K562 (cell line): ENCODE results near the gene SFRP5. TPM values are rescaled to one million over a fixed set of nuclear protein-coding genes. Genes with fewer than 3 reads are reported as not detected.

Source experiments
- ATAC-seq: fragments of 200-7000 bp; cut with Tn5 transposase; 3 replicates; pipeline ENCODE4 v1.9.1; 2020; ENCODE audit warnings: moderate library complexity
- BruUV-seq: library from RNA; stranded (reverse); fragments of 400-500 nt; replicated peaks from 2 replicates; lab custom pipeline; 2021; lab: Mats Ljungman, UMichigan
- CTCF ChIA-PET: fragments of 300-600 bp; formaldehyde crosslinking; extraction: SDS; loops from one replicate; lab custom pipeline; 2021; ENCODE audit warnings: low intra/inter-chr PET ratio; lab: Yijun Ruan, JAX
- POLR2A ChIA-PET: fragments of 300-600, 350-650 bp; sonication (Branson Sonifier 250); formaldehyde crosslinking; extraction: SDS; loops from one replicate; lab custom pipeline; 2021; ENCODE audit warnings: antibody characterized with exemption, inconsistent platforms; lab: Yijun Ruan, JAX
- DNase-seq, 4 experiments: peaks; one replicate each; pipeline versions ENCODE4 v3.0.0 to v3.0.0-alpha.2; 2011 to 2018; ENCODE audit warnings: low spot score in 3 of 4, mixed read lengths in 3 of 4; ENCODE audit errors: extremely low read depth in 1 of 4
- FAIRE-seq: peaks from 2 replicates; lab custom pipeline; 2011; peaks lifted over from hg19 to GRCh38; lab: Jason Lieb, UNC
- H2AFZ ChIP-seq: 2 replicates; pipeline ENCODE4 v1.6.0; 2011; ENCODE audit warnings: low read depth, low read length, control low read depth, inconsistent platforms
- H3K27ac ChIP-seq: fragments of 200-600 bp; 3 replicates; pipeline ENCODE4 v1.8.0; 2011; ENCODE audit warnings: low read depth, mild to moderate bottlenecking, control low read depth, inconsistent platforms, low read length, moderate library complexity, mixed read lengths; ENCODE audit errors: extremely low read depth
- H3K27me3 ChIP-seq, 2 experiments: fragments of 300-600 bp in 1 of 2; 2 replicates in 1 of 2; 3 replicates in 1 of 2; pipeline versions ENCODE4 v1.6.0 to v1.8.0; 2011; ENCODE audit warnings: inconsistent platforms in 2 of 2, low read length in 2 of 2, mild to moderate bottlenecking in 1 of 2, mixed read lengths in 1 of 2, moderate library complexity in 1 of 2; ENCODE audit not compliant: control insufficient read depth in 2 of 2, insufficient read depth in 2 of 2
- H3K36me3 ChIP-seq: fragments of 300-600 bp; 3 replicates; pipeline ENCODE4 v1.8.0; 2011; ENCODE audit warnings: mild to moderate bottlenecking, low read length, inconsistent platforms; ENCODE audit not compliant: control insufficient read depth, insufficient read depth
- H3K4me1 ChIP-seq, 2 experiments: fragments of 200-600 bp in 1 of 2; replicated peaks in 1 of 2; 2 replicates in 1 of 2; 3 replicates in 1 of 2; pipeline versions ENCODE4 v1.5.1 to v1.8.0; 2011; ENCODE audit warnings: inconsistent platforms in 2 of 2, low read length in 2 of 2, mild to moderate bottlenecking in 1 of 2, mixed read lengths in 1 of 2, moderate library complexity in 1 of 2; ENCODE audit not compliant: control insufficient read depth in 2 of 2, insufficient read depth in 2 of 2
- H3K4me2 ChIP-seq: 2 replicates; pipeline ENCODE4 v1.6.1; 2011; ENCODE audit warnings: low read length, control low read depth, inconsistent platforms, mixed read lengths; ENCODE audit not compliant: insufficient read depth
- H3K4me3 ChIP-seq: fragments of 200-600 bp; sonication (generic), shearing (Covaris generic); 2 replicates; pipeline ENCODE4 v1.5.1; 2016; ENCODE audit warnings: control low read depth, inconsistent platforms
- H3K79me2 ChIP-seq: fragments of 200-600 bp; 3 replicates; pipeline ENCODE4 v1.8.0; 2011; ENCODE audit warnings: low read length, inconsistent platforms; ENCODE audit not compliant: control insufficient read depth, insufficient read depth
- H3K9ac ChIP-seq, 2 experiments: 2 replicates each; pipeline versions ENCODE4 v1.6.0 to v1.6.1; 2011; ENCODE audit warnings: low read depth in 2 of 2, low read length in 2 of 2, control low read depth in 1 of 2, inconsistent platforms in 1 of 2, mild to moderate bottlenecking in 1 of 2, mixed read lengths in 1 of 2; ENCODE audit not compliant: insufficient read depth in 1 of 2
- H3K9me1 ChIP-seq: one replicate; pipeline ENCODE4 v1.6.0; 2011; ENCODE audit warnings: inconsistent platforms, mild to moderate bottlenecking, low read length, moderate library complexity; ENCODE audit not compliant: control insufficient read depth, insufficient read depth
- H3K9me3 ChIP-seq: replicated peaks from 2 replicates; pipeline ENCODE4 v1.5.1; 2011; ENCODE audit warnings: low read depth, low read length, inconsistent platforms; ENCODE audit not compliant: control insufficient read depth, insufficient read depth
- H4K20me1 ChIP-seq: replicated peaks from 2 replicates; pipeline ENCODE4 v1.6.1; 2011; ENCODE audit warnings: low read length, inconsistent platforms, mixed read lengths; ENCODE audit not compliant: control insufficient read depth, insufficient read depth
- ARNT ChIP-seq, 2 experiments: fragments of 450-650 bp; IDR thresholded peaks; 2 replicates each; pipeline ENCODE4 v1.6.1; 2016; ENCODE audit warnings: mild to moderate bottlenecking in 1 of 2
- CEBPZ ChIP-seq: fragments of 150-350 bp; IDR thresholded peaks from 2 replicates; pipeline ENCODE4 v1.6.1; 2014; ENCODE audit warnings: low read depth, mild to moderate bottlenecking, low read length, borderline replicate concordance
- EGR1 ChIP-seq: fragments of 450-650 bp; conservative IDR thresholded peaks from 2 replicates; pipeline ENCODE4 v1.6.1; 2017; ENCODE audit warnings: mild to moderate bottlenecking
- HES1 ChIP-seq: fragments of 450-650 bp; IDR thresholded peaks from 2 replicates; pipeline ENCODE4 v1.6.1; 2016; ENCODE audit warnings: low read depth, mild to moderate bottlenecking, moderate library complexity
- NFIX ChIP-seq: fragments of 250-450 bp; sonication (Bioruptor Pico); IDR thresholded peaks from 2 replicates; pipeline ENCODE4 v1.4.0; 2020; ENCODE audit warnings: low read depth, mild to moderate bottlenecking, moderate library complexity
- RFX5 ChIP-seq: IDR thresholded peaks from 2 replicates; pipeline ENCODE4 v1.6.1; 2011; ENCODE audit warnings: low read depth, mild to moderate bottlenecking, improper control_type of control experiment, low read length
- SMAD4 ChIP-seq: fragments of 250-450 bp; sonication (Bioruptor Pico); conservative IDR thresholded peaks from 2 replicates; pipeline ENCODE4 v1.8.0; 2021; ENCODE audit warnings: inconsistent platforms, mild to moderate bottlenecking, moderate library complexity
- TBP ChIP-seq: optimal IDR thresholded peaks from 2 replicates; pipeline ENCODE3; 2011; ENCODE audit warnings: low read depth, low read length, improper control_type of control experiment
- ZBTB17 ChIP-seq: fragments of 450-650 bp; formaldehyde crosslinking; IDR thresholded peaks from 2 replicates; pipeline ENCODE4 v1.4.0; 2020; ENCODE audit warnings: mild to moderate bottlenecking
- ZC3H8 ChIP-seq: fragments of 450-650 bp; IDR thresholded peaks from 2 replicates; pipeline ENCODE4 v1.6.1; 2017
- ZNF212 ChIP-seq: fragments of 450-650 bp; formaldehyde crosslinking; IDR thresholded peaks from 2 replicates; pipeline ENCODE4 v1.4.0; 2020; ENCODE audit warnings: mild to moderate bottlenecking
- ZNF274 ChIP-seq: IDR thresholded peaks from 2 replicates; pipeline ENCODE4 v1.6.1; 2011; ENCODE audit warnings: low read depth, mild to moderate bottlenecking, low read length, moderate library complexity, borderline replicate concordance
- ZNF551 ChIP-seq: fragments of 250-450 bp; sonication (Bioruptor Pico); IDR thresholded peaks from 2 replicates; pipeline ENCODE4 v1.5.0; 2021; ENCODE audit warnings: mild to moderate bottlenecking, moderate library complexity
- WGBS: fragments of 100-300 bp; shearing (Covaris generic); methylation state at CpG from one replicate; pipeline ENCODE4 v1.1.6; 2016; ENCODE audit warnings: low coverage, mixed read lengths; ENCODE audit not compliant: insufficient coverage; ENCODE audit errors: missing lambda C conversion rate; 5-methylcytosine and 5-hydroxymethylcytosine counted together
- in situ Hi-C: fragments of 300-500 bp; cut with MboI; formaldehyde crosslinking; loops from 4 replicates; pipeline ENCODE4 v1.15.0; 2018; ENCODE audit warnings: inconsistent platforms, mixed read lengths
- intact Hi-C: fragments of 100-400 bp; cut with micrococcal nuclease; formaldehyde crosslinking; loops from 2 replicates; pipeline ENCODE4 v1.14.2; 2022
- polyA plus RNA-seq, 8 experiments: library from polyadenylated mRNA; depleted of rRNA in 4 of 8; stranded (reverse) in 5 of 8; unstranded in 3 of 8; fragments of >200 nt; fragmentation: Nextera tagmentation in 2 of 8; fragmentation: Illumina TruSeq in 1 of 8; extraction: Ambion mirVana in 2 of 8; extraction: Trizol in 1 of 8; gene quantifications; 2 replicates each; pipeline versions ENCODE4 v1.2.1 to v1.2.3, GENCODE V29; 2011 to 2014; ENCODE audit warnings: inconsistent platforms in 1 of 8, missing spikeins in 1 of 8
- total RNA-seq, 7 experiments: library from RNA; depleted of rRNA in 6 of 7; stranded (reverse); fragments of >200 nt in 6 of 7; fragmentation: Illumina TruSeq in 2 of 7; extraction: Trizol in 2 of 7; gene quantifications; 2 replicates each; pipeline versions ENCODE4 v1.2.1 to v1.2.3, GENCODE V29; 2011 to 2021; ENCODE audit warnings: low replicate concordance in 1 of 7

SFRP5 gene
- total and polyA plus RNA-seq, 9 of the 15 experiments (the other 6 are each of a cell fraction or from before 2014, with no cell fraction given) = 0.07 to 0.29 (median 0.13) TPM; not detected in 3

GRCh38 chr10:97774811-97775294 is 3.1 kb upstream of the SFRP5 start:
- Histone ChIP-seq H2AFZ (no peak overlapping the region), H3K9ac (no peak overlapping the region), H3K79me2 (no peaks in the 10 kb centered on the region), H3K4me1 (peaks cover 7 to 24% of the 10 kb centered on the region in 2 experiments; a peak in 4 of 5 replicates), H3K9me1 (no peaks in the 10 kb centered on the region), H3K27me3 (peaks cover 0 to 5% of the 10 kb centered on the region in 2 experiments; a peak in 1 of 5 replicates), H3K9me3 (no peaks in the 10 kb centered on the region), H4K20me1 (no peaks in the 10 kb centered on the region), H3K4me3 (no peak overlapping the region), H3K27ac (no peak overlapping the region), H3K36me3 (no peaks in the 10 kb centered on the region), H3K4me2 (no peak overlapping the region)
- WGBS = 57% methylated on average over 6 of the region's 10 CpGs
- intact Hi-C loops = no loop called here
- FAIRE-seq (no peak), ATAC-seq (no peak), DNase-seq (no peak)
- in situ Hi-C loops = loop anchor here (25.0 kb wide), 1 partner anchor 87 kb away; no protein-coding TSS in a partner anchor
- ChIA-PET POLR2A (interaction anchor here (0.6 kb wide), 2 partner anchors 457 to 1121 kb away, joined by 3 to 5 read pairs; no protein-coding TSS in a partner anchor), CTCF (no interaction called here)
- no peak for TF ChIP-seq ARNT (IDR thresholded peaks at IDR 0.05)
- no peak for TF ChIP-seq EGR1
- no peak for TF ChIP-seq NFIX (CRISPR knock-in tag)
- BruUV-seq = no TSS peak

- Histone ChIP-seq H3K27me3 (peaks cover 0 to 5% of the 10 kb centered on the region in 2 experiments; a peak in 1 of 5 replicates), H3K36me3 (no peaks in the 10 kb centered on the region), H3K79me2 (no peaks in the 10 kb centered on the region), H3K9ac (no peak overlapping the region), H2AFZ (no peak overlapping the region), H3K9me3 (no peaks in the 10 kb centered on the region), H3K4me2 (no peak overlapping the region), H4K20me1 (no peaks in the 10 kb centered on the region; the same call in 1 of the 2 replicates), H3K4me3 (no peak overlapping the region), H3K27ac (no peak overlapping the region), H3K9me1 (no peaks in the 10 kb centered on the region), H3K4me1 (peaks cover 7 to 20% of the 10 kb centered on the region in 2 experiments; a peak in 4 of 5 replicates)
- ChIA-PET POLR2A (interaction anchor here (0.6 kb wide), 1 partner anchor 512 kb away, joined by 3 read pairs; no protein-coding TSS in a partner anchor), CTCF (no interaction called here)
- in situ Hi-C loops = loop anchor here (25.0 kb wide), 1 partner anchor 89 kb away; no protein-coding TSS in a partner anchor
- WGBS = 17% methylated on average over 1 of the region's 1 CpG
- no peak for DNase-seq
- BruUV-seq = no TSS peak
- no peak for FAIRE-seq
- intact Hi-C loops = no loop called here
- no peak for ATAC-seq
- TF ChIP-seq ZNF274 (no peak), ZNF212 (CRISPR knock-in tag) (no peak), TBP (no peak), SMAD4 (no peak), CEBPZ (no peak), HES1 (no peak), ZC3H8 (no peak), ZBTB17 (CRISPR knock-in tag) (no peak), ZNF551 (CRISPR knock-in tag) (no peak), RFX5 (no peak)
These were observed 1.3 kb upstream of the SFRP5 start for GRCh38 chr10:97773096-97773495.
